Gastrocnemius medialis (tissue), 4 donors: ENCODE results near the gene CREBL2.

Source experiments
- CTCF ChIP-seq, 5 experiments: fragments of 450-650 bp in 3 of 5; fragments of 200-600 bp in 2 of 5; sonication (generic) in 2 of 5; IDR thresholded peaks in 4 of 5; conservative IDR thresholded peaks in 1 of 5; 1 replicate in 4 of 5; 2 replicates in 1 of 5; pipeline ENCODE4 v1.5.1; 2016 to 2019; ENCODE audit warnings: antibody characterized with exemption in 5 of 5, mild to moderate bottlenecking in 3 of 5, moderate library complexity in 3 of 5
- POLR2A ChIP-seq, 2 donors: fragments of 450-650 bp; IDR thresholded peaks; one replicate each; pipeline ENCODE4 v1.6.1; 2017; ENCODE audit warnings: antibody characterized with exemption in 2 of 2, mild to moderate bottlenecking in 2 of 2, moderate library complexity in 2 of 2

GRCh38 chr12:12624498-12624992 is 12.9 kb downstream of the CREBL2 start:
- TF ChIP-seq CTCF (IDR thresholded peaks at IDR 0.05 in 4 of 5, conservative IDR thresholded peaks at IDR 0.05 in 1 of 5) (no peak), POLR2A (IDR thresholded peaks at IDR 0.05) (no peak)
